ENCODE measurements around the gene GNAI2. TPM values are rescaled to one million over a fixed set of nuclear protein-coding genes. Genes with fewer than 3 reads are reported as not detected.

Gene GNAI2
- total RNA-seq, 1 donor, result 265 TPM

- peak; percentile 100 for DNase-seq (ENCODE audit: low read depth)
- TF ChIP-seq CTCF (IDR thresholded peaks at IDR 0.05; ENCODE audit: insufficient read depth, low read depth, low read length), result no peak
- H3K4me3 ChIP-seq (ENCODE audit: low read depth, low read length), result peak within 1 kb of the TSS; percentile 81
These were observed 63.0 kb downstream of the GNAI2 start, which contains the start of the genes HYAL3 and NAA80 for GRCh38 chr3:50298836-50299637. Gene HYAL3 (minus strand): TSS chr3:50299405. CDS start chr3:50295602, 3,803 bp downstream. Gene NAA80 (minus strand): TSS chr3:50299405. CDS start chr3:50297463, 1,942 bp downstream.

DNA sequence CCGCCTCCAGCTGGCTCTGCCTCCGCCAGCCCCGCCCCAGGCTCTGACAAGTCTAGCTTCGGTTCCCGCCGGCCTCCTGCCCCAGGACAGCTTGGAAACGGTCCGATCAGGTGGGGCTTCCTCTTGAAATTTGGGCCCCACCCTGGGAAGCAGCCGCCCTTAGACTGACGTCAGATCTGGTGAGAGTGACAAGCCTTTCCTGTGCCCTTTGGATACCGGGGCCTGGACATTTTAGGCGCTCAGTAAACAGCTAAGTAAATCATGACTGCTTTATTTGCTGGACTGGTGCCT lies 63.6 kb downstream of the GNAI2 start:
- H3K4me3 ChIP-seq (ENCODE audit: low read depth, low read length), result peak overlapping the region; percentile 58
- no peak for DNase-seq (ENCODE audit: low read depth)
- no peak for TF ChIP-seq CTCF (IDR thresholded peaks at IDR 0.05; ENCODE audit: insufficient read depth, low read depth, low read length)

DNA sequence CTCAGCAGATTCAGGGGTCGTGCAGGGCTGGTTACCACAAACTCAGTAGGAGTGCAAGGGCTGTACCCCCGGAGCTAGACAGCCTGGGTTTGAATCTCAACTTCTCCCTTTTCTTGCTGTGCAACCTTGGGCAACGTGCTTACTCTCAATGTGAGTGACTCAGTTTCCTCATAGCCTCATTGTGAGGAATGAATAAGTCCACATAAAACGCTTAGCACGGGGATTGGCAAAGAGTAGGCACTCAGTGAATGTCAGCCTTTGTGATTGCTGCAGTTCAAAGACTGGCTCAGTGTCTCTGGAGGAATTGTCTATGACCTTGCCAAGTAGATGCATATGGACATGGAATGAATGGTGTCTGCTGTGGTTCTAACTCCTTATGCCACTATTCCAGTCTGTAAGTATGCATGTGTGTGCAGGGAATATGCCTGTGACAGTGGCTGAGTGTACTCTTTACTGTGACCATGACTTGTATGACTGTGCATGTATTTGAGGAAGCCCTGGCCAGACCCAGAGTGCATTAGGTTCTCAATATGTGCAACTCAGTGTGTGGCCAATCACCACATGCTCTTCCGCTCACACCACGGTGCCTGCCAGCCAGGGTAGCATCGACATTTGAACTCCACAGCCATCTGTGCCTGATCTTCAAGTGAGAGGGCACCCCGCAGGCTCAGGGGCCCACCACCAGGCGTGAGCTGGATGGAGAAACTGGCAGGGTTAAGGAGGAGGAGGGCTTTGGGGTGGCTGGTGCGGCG lies 64.1 kb downstream of the GNAI2 start:
- no peak for TF ChIP-seq CTCF (IDR thresholded peaks at IDR 0.05; ENCODE audit: insufficient read depth, low read depth, low read length)
- H3K4me3 ChIP-seq (ENCODE audit: low read depth, low read length), result peak overlapping the region; percentile 58
- no peak for DNase-seq (ENCODE audit: low read depth)

DNA sequence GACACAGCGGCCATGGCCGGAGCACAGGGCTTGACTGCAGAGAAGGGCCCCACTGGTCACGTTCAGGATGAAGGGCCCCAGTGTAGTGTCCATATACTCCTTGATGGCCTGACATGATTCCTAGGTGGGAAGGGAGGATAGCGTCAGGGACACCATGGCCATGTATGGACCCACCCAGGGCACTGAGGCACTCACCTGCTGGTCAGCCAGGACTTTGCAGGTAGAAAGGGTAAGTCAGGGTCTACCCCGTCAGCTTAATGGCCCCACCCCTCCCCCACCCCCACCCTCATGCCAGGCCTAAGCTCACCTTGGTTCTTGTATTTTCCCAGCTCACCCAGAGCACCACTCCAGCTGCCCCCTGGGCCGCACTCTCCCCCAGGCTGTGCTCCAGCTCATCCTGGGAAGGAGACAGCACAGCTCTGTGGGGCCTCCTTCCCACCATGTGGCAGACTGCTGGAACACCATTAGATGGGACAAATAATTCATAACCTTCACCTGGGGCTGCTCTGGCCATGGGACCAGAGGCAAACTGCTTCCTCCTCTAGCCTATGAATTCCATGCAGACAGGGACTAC lies 64.8 kb downstream of the GNAI2 start:
- no peak for TF ChIP-seq CTCF (IDR thresholded peaks at IDR 0.05; ENCODE audit: insufficient read depth, low read depth, low read length)
- DNase-seq (ENCODE audit: low read depth), result no peak
- H3K4me3 ChIP-seq (ENCODE audit: low read depth, low read length), result no peak overlapping the region

- DNase-seq (ENCODE audit: low read depth), result no peak
- H3K4me3 ChIP-seq (ENCODE audit: low read depth, low read length), result no peak overlapping the region
- no peak for TF ChIP-seq CTCF (IDR thresholded peaks at IDR 0.05; ENCODE audit: insufficient read depth, low read depth, low read length)
These were observed 66.3 kb downstream of the GNAI2 start for GRCh38 chr3:50302095-50303012.
